Measurements from ENCODE around the gene KSR2.

GRCh38 chr12:117750657-117751056 lies 218.1 kb downstream of the KSR2 start:
- no peak for TF ChIP-seq CTCF (IDR thresholded peaks at IDR 0.05 in 4 of 5, conservative IDR thresholded peaks at IDR 0.05 in 1 of 5)
- TF ChIP-seq POLR2A (IDR thresholded peaks at IDR 0.05) = no peak

Data from gastrocnemius medialis (tissue), 4 donors.